Memory B cell (primary cell): ENCODE results near the gene DIS3L2.
"Not testable (repeated sequence)": the region's sequence is repeated elsewhere in the genome, so short reads cannot be mapped to it uniquely, and the experiment has no call there.

Source experiments
- ATAC-seq: fragments of 150-1000 bp; cut with Tn5 transposase; 2 replicates; pipeline ENCODE4 v1.10.0; 2021; ENCODE audit warnings: low read depth, mild to moderate bottlenecking, moderate library complexity
- DNase-seq, 2 donors: peaks; one replicate each; pipeline ENCODE4 v3.0.0; 2022; ENCODE audit warnings: low spot score in 2 of 2
- H3K27ac Mint-ChIP-seq: one replicate; pipeline ENCODE4 v1.8.0; 2022; ENCODE audit warnings: mild to moderate bottlenecking, moderate library complexity, mixed read lengths
- H3K27me3 Mint-ChIP-seq: one replicate; pipeline ENCODE4 v1.8.0; 2022; ENCODE audit warnings: mixed read lengths
- H3K36me3 Mint-ChIP-seq: one replicate; pipeline ENCODE4 v1.8.0; 2022; ENCODE audit warnings: mild to moderate bottlenecking, mixed read lengths
- H3K4me1 Mint-ChIP-seq: one replicate; pipeline ENCODE4 v1.8.0; 2022; ENCODE audit warnings: mixed read lengths
- H3K4me3 Mint-ChIP-seq: one replicate; pipeline ENCODE4 v1.8.0; 2022; ENCODE audit warnings: mild to moderate bottlenecking, moderate library complexity, mixed read lengths
- H3K9me3 Mint-ChIP-seq: one replicate; pipeline ENCODE4 v1.8.0; 2022; ENCODE audit warnings: mixed read lengths

Gene DIS3L2

DNA sequence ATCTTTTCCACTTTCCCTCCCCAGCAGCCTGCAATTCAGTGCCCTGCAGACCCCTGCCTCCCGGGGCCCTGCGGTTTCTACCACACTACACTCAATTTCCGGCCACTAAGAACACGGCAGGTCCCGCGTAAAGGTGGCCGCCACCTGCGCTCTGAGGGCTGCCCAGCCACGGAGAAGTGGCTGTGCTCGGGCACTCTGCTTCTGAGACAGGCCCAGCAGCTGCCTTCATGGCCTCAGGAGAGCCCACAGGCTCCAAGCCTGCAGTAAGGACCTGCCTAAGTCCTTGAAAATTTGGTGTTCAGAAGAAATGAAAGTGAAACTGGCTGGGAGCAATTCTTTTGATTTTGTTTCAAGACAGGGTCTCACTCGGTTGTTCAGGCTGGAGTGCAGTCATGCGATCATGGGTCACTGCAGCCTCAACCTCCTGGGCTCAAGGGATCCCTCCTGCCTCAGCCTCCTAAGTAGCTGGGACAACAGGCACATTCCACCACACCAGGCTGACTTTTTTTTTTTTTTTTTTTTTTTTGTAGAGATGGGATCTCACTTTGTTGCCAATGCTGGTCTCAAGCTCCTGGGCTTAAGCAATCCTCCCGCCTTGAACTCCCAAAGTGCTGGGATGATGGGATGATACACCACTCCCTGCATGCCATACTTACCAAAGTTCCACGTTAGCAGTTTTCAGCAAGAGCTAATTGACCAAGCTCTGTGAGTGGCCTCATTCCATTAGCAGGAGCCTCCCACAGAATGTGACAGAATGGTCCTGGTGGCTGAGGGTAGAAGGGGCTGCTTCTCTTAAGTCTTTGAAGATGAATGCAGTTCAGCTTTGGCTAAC lies 402.5 kb downstream of the DIS3L2 start:
- ATAC-seq (no peak), DNase-seq (no peak)
- H3K36me3 Mint-ChIP-seq, result peaks cover 2% of the 10 kb centered on the region
- peaks cover 4% of the 10 kb centered on the region for H3K9me3 Mint-ChIP-seq
- H3K4me3 Mint-ChIP-seq, result peak overlapping the region; percentile 68
- H3K4me1 Mint-ChIP-seq, result peaks cover 7% of the 10 kb centered on the region
- no peak overlapping the region for H3K27ac Mint-ChIP-seq
- H3K27me3 Mint-ChIP-seq, result no peaks in the 10 kb centered on the region

DNA sequence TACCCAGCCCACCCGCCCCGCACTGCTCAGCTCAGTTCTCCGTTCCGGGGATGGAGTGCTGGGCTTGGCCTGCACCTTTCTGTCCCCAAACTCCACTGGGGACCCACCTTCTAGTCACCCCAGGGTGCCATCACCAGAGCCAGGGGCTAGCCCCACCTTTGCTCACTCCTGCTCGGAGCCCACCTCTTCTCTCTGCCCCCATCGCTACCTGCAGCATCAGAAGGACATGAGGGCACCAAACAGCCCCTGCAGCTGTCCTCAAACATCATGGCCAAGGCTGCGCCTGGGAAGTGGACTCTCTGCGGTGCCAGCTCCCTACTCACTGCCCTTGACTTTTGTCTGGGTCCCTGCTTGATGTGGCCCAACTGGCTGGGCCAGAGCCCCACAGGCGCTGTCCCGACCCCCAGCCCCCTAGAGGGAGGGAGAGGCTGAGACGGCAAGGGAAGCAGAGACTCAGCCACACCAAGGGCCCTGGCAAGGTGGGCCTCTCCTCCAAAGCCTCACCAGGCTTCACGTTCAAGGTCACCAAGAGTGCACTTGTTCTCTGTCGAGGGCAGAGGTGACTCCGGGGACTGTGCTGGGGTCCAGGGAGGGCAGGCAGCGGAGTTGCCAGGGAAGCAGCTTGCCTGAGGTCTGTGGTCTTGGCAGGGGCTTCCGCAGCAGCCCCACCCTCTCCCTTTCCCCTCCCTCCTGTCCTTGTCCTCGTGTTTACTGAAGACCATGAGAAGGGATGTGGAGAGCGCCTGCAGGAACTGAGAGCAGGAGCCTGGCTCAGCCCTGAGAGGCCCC lies 403.5 kb downstream of the DIS3L2 start:
- not testable (repeated sequence) for H3K36me3 Mint-ChIP-seq, H3K4me1 Mint-ChIP-seq, H3K27me3 Mint-ChIP-seq, H3K4me3 Mint-ChIP-seq, H3K9me3 Mint-ChIP-seq, H3K27ac Mint-ChIP-seq, DNase-seq, ATAC-seq

DNA sequence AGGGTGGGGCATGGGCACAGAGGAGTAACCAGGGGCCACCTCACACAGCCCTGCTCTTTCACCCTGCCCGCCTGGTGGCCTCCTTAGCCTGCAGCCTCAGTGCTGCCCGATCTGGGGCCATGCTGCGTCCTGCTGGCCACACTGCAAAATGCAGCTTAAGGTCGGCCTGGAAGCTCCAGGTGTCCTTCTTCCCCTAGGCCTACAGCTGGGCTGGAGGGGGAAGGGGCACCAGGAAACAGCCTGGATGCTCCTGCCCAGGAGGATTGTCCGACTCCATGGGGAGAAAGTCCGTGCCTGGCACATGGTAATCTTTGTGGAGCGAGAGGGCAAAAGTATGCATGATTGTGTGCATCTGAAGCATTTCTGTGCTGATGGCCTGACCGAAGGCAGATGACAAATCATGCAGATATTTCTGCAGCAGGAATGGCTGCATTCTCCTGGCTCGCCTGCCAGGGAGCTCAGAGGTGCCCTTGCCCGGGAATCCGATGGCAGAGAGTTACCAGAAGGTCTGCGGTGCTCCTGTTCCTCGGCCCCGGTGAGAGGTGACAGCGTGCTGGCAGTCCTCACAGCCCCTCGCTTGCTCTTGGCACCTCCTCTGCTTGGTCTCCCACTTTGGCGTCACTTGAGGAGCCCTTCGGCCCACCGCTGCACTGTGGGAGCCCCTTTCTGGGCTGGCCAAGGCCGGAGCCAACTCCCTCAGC lies 404.3 kb downstream of the DIS3L2 start:
- DNase-seq, result no peak
- H3K4me3 Mint-ChIP-seq, result no peak overlapping the region
- peaks cover 4% of the 10 kb centered on the region for H3K9me3 Mint-ChIP-seq
- no peak overlapping the region for H3K27ac Mint-ChIP-seq
- H3K36me3 Mint-ChIP-seq, result peaks cover 2% of the 10 kb centered on the region
- no peaks in the 10 kb centered on the region for H3K27me3 Mint-ChIP-seq
- ATAC-seq, result no peak
- H3K4me1 Mint-ChIP-seq, result peaks cover 7% of the 10 kb centered on the region

DNA sequence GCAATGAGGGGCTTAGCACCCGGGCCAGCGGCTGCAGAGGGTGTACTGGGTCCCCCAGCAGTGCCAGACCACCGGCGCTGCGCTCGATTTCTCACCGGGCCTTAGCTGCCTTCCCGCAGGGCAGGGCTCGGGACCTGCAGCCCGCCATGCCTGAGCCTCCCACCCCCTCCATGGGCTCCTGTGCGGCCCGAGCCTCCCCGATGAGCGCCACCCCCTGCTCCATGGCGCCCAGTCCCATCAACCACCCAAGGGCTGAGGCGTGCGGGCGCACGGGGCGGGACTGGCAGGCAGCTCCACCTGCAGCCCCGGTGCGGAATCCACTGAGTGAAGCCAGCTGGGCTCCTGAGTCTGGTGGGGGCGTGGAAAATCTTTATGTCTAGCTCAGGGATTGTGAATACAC lies 404.9 kb downstream of the DIS3L2 start:
- not testable (repeated sequence) for H3K27me3 Mint-ChIP-seq

DNA sequence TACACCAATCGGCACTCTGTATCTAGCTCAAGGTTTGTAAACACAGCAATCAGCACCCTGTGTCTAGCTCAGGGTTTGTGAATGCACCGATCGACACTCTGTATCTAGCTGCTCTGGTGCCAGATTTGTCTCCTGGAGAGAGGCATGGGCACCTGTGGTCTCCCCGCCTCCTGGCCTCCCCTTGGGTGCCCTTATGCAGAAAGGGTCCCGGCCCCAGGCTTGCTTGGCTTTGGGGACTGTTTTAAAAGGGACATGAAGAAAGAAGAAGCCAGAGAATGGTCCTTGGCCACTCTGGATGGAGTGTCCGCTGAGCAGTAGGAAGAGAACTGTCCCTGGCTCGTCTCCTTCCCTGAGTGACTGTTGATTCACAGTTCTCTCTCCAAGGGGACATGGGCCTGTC lies 405.5 kb downstream of the DIS3L2 start:
- H3K27ac Mint-ChIP-seq, result no peak overlapping the region
- H3K4me3 Mint-ChIP-seq, result no peak overlapping the region

More for the DNA sequence above, 404.9 kb downstream of the DIS3L2 start:
- H3K27ac Mint-ChIP-seq, H3K4me1 Mint-ChIP-seq, H3K36me3 Mint-ChIP-seq, ATAC-seq, H3K4me3 Mint-ChIP-seq, H3K9me3 Mint-ChIP-seq, DNase-seq: not testable (repeated sequence)

DNA sequence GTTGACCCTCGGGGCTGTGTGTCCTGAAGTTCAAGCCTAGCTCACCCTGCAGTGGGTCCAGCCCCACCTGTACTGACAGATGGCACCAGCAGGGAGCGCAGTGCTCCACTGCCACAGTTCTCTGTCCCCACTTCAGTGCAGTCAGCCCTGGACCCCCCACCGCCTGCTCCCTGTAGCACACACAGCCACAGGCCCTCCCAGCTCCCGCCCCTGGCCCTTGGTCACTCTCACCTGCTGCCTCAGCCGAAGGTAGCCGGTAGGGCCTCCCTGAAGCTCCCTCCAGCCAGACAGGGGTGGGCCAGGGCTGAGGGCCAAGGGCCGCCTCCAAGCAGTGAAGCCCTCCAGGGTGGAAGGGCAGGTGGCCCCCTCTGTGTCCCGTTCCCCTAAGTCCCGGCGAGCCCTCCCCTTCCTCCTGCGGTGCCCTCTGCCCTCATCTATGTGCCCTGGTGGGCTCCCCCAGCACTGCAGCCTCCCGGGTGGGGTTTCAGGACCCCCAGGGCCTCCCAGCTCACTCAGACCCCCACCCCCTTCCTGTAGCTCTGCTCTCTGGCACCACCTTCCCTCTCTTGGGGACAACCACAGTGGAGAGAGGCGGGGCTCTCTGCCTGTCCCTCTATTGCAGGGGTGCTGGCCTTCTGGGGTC lies 406.2 kb downstream of the DIS3L2 start:
- Mint-ChIP-seq H3K27ac (no peak overlapping the region), H3K4me3 (no peak overlapping the region), H3K4me1 (peaks cover 7% of the 10 kb centered on the region), H3K9me3 (no peaks in the 10 kb centered on the region), H3K27me3 (no peaks in the 10 kb centered on the region), H3K36me3 (no peaks in the 10 kb centered on the region)
- DNase-seq, result no peak
- no peak for ATAC-seq

More for the DNA sequence above, 405.5 kb downstream of the DIS3L2 start:
- DNase-seq, result no peak
- ATAC-seq, result no peak
- Mint-ChIP-seq H3K27me3 (no peaks in the 10 kb centered on the region), H3K9me3 (peaks cover 2% of the 10 kb centered on the region), H3K4me1 (peaks cover 7% of the 10 kb centered on the region), H3K36me3 (peaks cover 2% of the 10 kb centered on the region)

DNA sequence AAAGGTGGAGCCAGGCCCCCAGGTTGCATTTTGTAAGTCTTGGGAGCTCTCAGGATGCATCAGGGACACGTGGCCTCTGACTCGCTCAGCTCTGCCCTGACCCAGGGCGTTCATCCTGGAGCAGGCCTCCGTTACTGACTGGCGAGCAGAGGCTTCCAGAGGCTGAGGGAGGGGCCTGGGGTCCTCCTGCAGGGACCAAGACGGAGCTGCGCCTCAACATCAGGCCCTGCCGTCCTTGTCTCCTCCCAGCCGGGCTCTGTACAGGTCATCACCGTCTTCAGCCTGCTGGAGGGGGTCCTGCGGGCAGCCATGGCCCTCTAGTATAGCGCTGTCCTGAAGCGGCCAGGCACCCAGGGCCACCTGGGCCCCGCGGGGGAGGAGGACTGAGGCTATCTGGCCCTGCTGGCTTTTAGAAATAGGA lies 406.8 kb downstream of the DIS3L2 start:
- no peak overlapping the region for H3K27ac Mint-ChIP-seq
- DNase-seq, result no peak
- H3K4me1 Mint-ChIP-seq, result peaks cover 7% of the 10 kb centered on the region
- H3K27me3 Mint-ChIP-seq, result no peaks in the 10 kb centered on the region
- ATAC-seq, result no peak
- H3K4me3 Mint-ChIP-seq, result no peak overlapping the region
- no peaks in the 10 kb centered on the region for H3K9me3 Mint-ChIP-seq
- H3K36me3 Mint-ChIP-seq, result no peaks in the 10 kb centered on the region

DNA sequence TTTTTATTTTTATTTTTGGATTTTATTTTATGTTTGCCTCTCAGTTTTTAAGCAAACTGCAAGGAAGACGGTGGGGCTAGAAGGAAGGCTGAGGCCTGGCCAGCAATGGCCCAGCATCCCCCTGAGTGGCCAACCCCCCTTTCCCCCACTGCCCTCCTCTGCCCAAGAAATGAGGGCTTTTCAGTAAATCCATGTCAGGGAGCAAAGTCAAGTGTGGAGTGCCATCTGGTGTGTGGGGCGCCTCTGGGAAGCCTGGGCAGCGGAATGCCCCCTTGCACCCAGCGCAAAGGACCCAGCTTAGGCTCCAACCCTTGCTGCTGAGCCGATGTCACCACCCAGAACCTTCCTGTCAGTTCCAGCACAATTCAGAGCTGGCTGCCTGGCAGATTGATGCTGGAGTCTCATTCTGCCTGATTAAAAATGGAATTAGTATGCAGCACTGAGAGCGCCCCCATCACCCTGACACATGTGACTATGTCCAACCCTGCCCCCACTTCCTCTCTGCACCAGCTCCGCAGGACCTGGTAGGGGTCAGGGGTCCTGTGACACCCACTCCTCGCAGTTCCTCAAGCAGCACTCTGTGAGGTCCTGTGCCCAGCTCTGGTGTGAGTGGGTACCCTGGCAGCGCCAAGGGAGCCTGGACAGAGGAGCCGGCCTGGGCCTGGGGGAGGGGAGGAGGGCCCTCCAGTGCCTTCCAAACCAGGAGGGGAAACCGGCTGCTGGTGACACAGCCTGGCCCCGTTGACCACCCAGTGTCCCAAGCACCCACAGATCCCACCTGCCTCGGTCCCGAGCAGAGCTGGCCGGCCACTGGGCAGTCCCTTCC lies 407.8 kb downstream of the DIS3L2 start:
- ATAC-seq (no peak), DNase-seq (no peak)
- Mint-ChIP-seq H3K27ac (no peak overlapping the region), H3K36me3 (no peaks in the 10 kb centered on the region), H3K9me3 (no peaks in the 10 kb centered on the region), H3K4me3 (no peak overlapping the region), H3K27me3 (peaks cover under 1% of the 10 kb centered on the region), H3K4me1 (no peaks in the 10 kb centered on the region)

DNA sequence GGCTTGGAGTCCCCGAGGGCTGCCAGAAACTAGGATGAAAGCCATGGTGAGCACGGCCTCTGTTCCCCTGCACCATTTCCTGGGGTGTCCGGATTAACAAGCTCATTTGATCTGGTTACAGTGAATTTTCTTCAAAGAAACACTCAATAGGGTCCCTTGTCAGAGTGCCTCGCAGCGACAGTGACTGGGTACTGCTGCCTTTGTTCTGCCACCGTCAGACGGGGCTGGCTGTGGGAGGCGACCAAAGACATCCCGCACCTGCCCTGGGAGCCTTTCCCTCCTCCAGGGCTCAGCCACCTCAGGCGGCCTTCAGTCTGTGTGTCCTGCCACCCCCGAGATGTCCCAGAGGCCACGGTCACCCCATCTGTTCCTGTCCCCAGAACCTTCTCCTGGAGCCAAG lies 408.5 kb downstream of the DIS3L2 start:
- not testable (repeated sequence) for H3K9me3 Mint-ChIP-seq, H3K27ac Mint-ChIP-seq, H3K36me3 Mint-ChIP-seq, H3K27me3 Mint-ChIP-seq, ATAC-seq, DNase-seq, H3K4me3 Mint-ChIP-seq, H3K4me1 Mint-ChIP-seq

DNA sequence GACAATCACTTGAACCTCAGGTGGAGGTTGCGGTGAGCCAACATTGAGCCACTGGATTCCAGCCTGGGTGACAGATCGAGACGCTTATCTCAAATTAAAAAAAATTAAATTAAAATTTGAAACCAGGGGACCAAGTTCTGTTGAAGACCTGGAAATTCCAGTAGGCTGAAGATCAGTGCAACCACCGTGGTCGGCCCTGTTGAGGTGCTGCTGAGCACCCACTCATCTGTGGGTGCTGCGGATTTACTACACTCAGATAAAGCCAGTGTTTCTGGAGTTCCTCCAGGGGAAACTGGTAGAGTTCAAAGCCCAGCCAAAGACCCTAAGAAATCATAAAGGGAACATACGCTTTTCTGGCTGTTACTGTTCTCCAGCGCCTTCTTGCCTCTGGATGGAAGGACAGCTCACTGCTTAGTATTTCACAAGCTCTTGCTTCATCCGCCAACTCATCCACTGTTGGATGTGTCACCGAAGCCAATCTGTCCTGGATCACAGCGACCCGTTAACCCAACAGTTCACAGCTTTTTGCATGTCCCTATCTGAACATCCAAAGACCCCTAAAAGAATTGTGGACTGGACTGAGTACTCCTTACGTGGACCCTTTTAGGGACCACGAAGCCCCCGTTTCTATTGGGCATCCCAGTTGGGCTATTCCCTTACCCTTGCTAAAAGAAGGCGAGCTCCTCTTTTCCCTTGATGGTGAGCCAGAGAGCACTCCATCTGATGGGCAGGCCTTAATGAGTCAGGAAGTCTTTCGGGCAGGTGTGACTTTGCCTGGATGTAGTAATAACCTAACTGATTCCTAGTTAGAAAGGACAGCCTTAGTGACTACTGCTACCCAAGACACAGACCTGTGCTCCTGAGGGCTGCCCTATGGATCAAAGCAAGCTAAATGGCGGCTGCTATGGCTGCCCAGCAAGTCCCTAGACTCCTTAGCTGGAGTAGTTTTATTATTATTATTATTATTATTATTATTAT lies 411.0 kb downstream of the DIS3L2 start:
- Mint-ChIP-seq H3K27me3 (peaks cover 2% of the 10 kb centered on the region), H3K4me1 (no peaks in the 10 kb centered on the region), H3K27ac (no peak overlapping the region), H3K4me3 (no peak overlapping the region), H3K36me3 (no peaks in the 10 kb centered on the region), H3K9me3 (no peaks in the 10 kb centered on the region)
- DNase-seq (no peak), ATAC-seq (no peak)

DNA sequence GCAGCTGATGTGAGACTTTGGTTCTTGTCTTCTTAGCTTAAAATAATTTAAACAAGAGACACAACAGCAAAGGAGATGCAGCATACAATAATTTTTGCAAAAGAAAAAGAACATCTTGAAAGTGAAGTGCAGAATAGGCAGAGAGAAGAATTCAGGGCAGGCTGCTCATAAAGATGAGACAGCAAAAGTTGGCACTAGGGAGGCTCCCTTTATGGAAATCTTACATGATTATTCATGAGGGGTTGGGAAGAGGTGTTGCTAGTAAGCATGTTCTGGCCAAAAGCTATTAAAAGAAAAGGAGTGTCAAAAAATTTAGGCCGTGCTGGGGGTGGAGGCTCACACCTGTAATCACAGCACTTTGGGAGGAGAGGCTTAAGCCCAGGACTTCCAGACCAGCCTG lies 412.8 kb downstream of the DIS3L2 start:
- H3K9me3 Mint-ChIP-seq, result no peaks in the 10 kb centered on the region
- no peak overlapping the region for H3K27ac Mint-ChIP-seq
- H3K36me3 Mint-ChIP-seq, result no peaks in the 10 kb centered on the region
- H3K4me1 Mint-ChIP-seq, result no peaks in the 10 kb centered on the region
- ATAC-seq, result no peak
- peaks cover 5% of the 10 kb centered on the region for H3K27me3 Mint-ChIP-seq
- no peak overlapping the region for H3K4me3 Mint-ChIP-seq
- DNase-seq, result no peak

DNA sequence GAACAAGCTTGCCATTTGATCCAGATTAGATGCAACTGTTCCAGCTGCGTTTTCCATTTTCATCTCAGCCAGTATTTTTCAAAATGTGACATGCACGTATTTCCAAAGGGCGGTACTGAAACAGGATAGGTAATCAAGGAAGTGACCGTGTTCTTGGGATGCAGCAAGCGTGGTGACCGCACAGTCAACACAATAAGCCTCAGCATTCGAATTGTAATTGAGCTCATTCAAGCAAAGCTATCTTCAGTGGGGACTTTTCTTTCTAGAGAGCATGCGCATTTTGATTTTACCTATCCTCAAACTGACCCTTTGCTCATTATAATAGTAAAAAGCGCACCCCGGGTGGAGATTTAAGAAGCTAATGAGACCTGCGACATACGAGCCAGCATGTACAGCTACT lies 413.7 kb downstream of the DIS3L2 start:
- Mint-ChIP-seq H3K9me3 (no peaks in the 10 kb centered on the region), H3K36me3 (no peaks in the 10 kb centered on the region), H3K27ac (no peak overlapping the region), H3K4me1 (no peaks in the 10 kb centered on the region), H3K4me3 (no peak overlapping the region), H3K27me3 (peaks cover 8% of the 10 kb centered on the region)
- DNase-seq, result no peak
- no peak for ATAC-seq
